ENCODE measurements around the gene NFIB. TPM values are rescaled to one million over a fixed set of nuclear protein-coding genes. Genes with fewer than 3 reads are reported as not detected.
A peak's percentile ranks its signal among the peaks of the same experiment; 100 is the strongest.

Gene NFIB
- total RNA-seq, 4 donors from 2014 or later: 40.2 to 150 (median 83.7) TPM

DNA sequence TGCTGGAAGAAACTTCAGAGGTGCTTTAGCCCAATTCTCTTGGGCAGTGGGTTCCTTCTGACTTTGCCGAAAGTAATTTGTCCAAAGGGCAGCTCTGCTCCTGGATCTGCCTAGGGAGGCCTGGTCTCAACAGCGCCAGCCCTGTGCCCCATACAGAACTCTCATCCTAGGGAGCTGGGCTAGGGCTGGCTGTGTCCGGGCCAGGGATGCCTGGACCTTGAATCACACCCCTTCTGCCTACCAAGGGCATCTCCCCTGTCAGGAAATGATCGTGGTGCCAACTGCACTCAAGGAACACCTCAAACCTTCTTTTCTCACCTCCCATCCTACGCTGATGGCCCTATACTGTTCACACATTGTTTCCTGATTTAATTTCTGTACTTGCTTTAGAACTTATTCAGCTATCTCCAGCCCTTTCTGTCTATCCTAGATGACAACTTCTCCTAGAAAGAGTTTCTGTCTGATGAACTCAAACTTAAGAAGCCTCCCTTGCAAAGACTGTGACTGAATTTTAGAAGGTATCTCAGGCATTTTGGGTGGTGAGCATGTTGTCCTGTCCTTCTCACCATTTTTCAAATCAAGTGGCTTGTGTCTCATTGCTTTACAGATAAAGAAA is 37.4 kb upstream of the NFIB start:
- Histone ChIP-seq H3K27ac (peak overlapping the region in 1 of 4 donors; percentile 49), H3K9me3 (no peaks in the 10 kb centered on the region), H3K4me1 (peaks cover 19 to 46% (median 35%) of the 10 kb centered on the region in 4 donors), H3K36me3 (no peaks in the 10 kb centered on the region), H3K4me3 (no peak overlapping the region), H3K27me3 (peaks cover 69% of the 10 kb centered on the region)
- in situ Hi-C loops (cut with MboI; ENCODE audit: low pct_ligation_motif_present in 1 of 4, low pct_unique_long_range_greater_than_20kb in 1 of 4, low sequenced_read_pairs in 3 of 4): loop anchor here in 3 of 4 donors (5.0 to 10.0 kb wide), 3 partner anchors 917 to 927 kb away; no protein-coding TSS in a partner anchor
- 83 to 90% methylated on average over 3 to 5 of the region's 5 CpGs for WGBS, 2 donors (ENCODE audit: low coverage in 1 of 2)
- no peak for DNase-seq
- TF ChIP-seq EP300 (IDR thresholded peaks at IDR 0.05; ENCODE audit: low read depth) (no peak), POLR2A (IDR thresholded peaks at IDR 0.05) (no peak)
- TF ChIP-seq, protein P1, sequence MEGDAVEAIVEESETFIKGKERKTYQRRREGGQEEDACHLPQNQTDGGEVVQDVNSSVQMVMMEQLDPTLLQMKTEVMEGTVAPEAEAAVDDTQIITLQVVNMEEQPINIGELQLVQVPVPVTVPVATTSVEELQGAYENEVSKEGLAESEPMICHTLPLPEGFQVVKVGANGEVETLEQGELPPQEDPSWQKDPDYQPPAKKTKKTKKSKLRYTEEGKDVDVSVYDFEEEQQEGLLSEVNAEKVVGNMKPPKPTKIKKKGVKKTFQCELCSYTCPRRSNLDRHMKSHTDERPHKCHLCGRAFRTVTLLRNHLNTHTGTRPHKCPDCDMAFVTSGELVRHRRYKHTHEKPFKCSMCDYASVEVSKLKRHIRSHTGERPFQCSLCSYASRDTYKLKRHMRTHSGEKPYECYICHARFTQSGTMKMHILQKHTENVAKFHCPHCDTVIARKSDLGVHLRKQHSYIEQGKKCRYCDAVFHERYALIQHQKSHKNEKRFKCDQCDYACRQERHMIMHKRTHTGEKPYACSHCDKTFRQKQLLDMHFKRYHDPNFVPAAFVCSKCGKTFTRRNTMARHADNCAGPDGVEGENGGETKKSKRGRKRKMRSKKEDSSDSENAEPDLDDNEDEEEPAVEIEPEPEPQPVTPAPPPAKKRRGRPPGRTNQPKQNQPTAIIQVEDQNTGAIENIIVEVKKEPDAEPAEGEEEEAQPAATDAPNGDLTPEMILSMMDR (IDR thresholded peaks at IDR 0.05): no peak
- intact Hi-C loops (cut with DNase I; ENCODE audit: low total_unique reads): no loop called here

DNA sequence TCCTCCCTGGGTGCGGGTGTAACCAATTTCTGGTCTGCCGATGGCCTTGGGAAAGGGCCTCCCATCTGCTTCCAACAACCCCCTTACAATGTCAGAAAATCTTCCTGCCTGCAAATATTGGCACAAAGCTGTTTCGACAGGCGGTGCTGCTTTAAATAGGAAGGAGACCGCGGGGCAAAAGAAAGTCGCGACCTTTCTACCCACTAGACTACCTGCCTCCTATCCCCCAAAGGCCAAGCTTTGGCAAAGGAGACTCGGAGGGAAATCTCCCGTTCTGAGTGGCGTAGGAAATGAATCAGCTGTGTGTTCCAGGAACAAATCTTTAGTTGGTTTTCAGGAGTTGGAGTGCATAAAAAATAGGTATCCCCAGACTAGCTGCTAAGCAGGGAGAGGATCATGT is 36.8 kb upstream of the NFIB start:
- intact Hi-C loops (cut with DNase I; ENCODE audit: low total_unique reads) (no loop called here), in situ Hi-C loops (cut with MboI; ENCODE audit: low pct_ligation_motif_present in 1 of 4, low pct_unique_long_range_greater_than_20kb in 1 of 4, low sequenced_read_pairs in 3 of 4) (loop anchor here in 3 of 4 donors (5.0 to 10.0 kb wide), 3 partner anchors 916 to 926 kb away; no protein-coding TSS in a partner anchor)
- H3K27ac ChIP-seq: peak overlapping the region in 1 of 4 donors; percentile 49
- TF ChIP-seq, protein P1 (IDR thresholded peaks at IDR 0.05): no peak
- no peak for TF ChIP-seq EP300 (IDR thresholded peaks at IDR 0.05; ENCODE audit: low read depth)
- no peak for TF ChIP-seq POLR2AphosphoS5 (IDR thresholded peaks at IDR 0.05)
- no peak for TF ChIP-seq POLR2A (IDR thresholded peaks at IDR 0.05)
- peaks cover 75% of the 10 kb centered on the region for H3K27me3 ChIP-seq
- no peaks in the 10 kb centered on the region for H3K36me3 ChIP-seq
- peaks cover 20 to 51% (median 37%) of the 10 kb centered on the region in 4 donors for H3K4me1 ChIP-seq
- no peak for DNase-seq
- 74 to 98% methylated on average over 8 to 11 of the region's 11 CpGs for WGBS, 2 donors (ENCODE audit: low coverage in 1 of 2)
- H3K4me3 ChIP-seq: no peak overlapping the region
- H3K9me3 ChIP-seq: no peaks in the 10 kb centered on the region

DNA sequence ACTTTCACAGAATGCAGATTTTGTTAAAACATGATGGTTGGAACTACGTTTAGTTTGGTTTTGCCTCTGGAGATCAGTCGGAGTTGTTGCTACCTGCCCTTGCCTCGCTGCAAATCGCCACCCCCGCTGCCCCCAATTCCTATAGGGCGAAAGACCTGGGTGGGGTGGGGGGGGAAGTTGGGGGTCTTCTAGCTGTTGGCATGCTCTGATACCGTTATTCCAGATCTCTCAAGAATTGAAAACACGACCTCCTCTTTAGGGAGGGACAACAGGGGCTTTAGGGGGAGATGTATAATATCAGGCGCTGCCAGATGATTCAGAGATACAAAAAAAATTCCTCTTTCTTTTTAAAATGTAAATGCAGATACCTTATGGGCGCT is 36.4 kb upstream of the NFIB start:
- no peaks in the 10 kb centered on the region for H3K36me3 ChIP-seq
- 33 to 47% methylated on average over 3 to 10 of the region's 10 CpGs for WGBS, 2 donors (ENCODE audit: low coverage in 1 of 2)
- TF ChIP-seq, protein P1 (IDR thresholded peaks at IDR 0.05): no peak
- no peak for TF ChIP-seq POLR2A (IDR thresholded peaks at IDR 0.05)
- no peak for TF ChIP-seq POLR2AphosphoS5 (IDR thresholded peaks at IDR 0.05)
- no peak for TF ChIP-seq EP300 (IDR thresholded peaks at IDR 0.05; ENCODE audit: low read depth)
- in situ Hi-C loops (cut with MboI; ENCODE audit: low pct_ligation_motif_present in 1 of 4, low pct_unique_long_range_greater_than_20kb in 1 of 4, low sequenced_read_pairs in 3 of 4): loop anchor here in 3 of 4 donors (5.0 to 10.0 kb wide), 3 partner anchors 916 to 926 kb away; no protein-coding TSS in a partner anchor
- DNase-seq: no peak
- H3K4me3 ChIP-seq: no peak overlapping the region
- intact Hi-C loops (cut with DNase I; ENCODE audit: low total_unique reads): no loop called here
- peak overlapping the region in 2 of 4 donors; percentile 11 to 49 for H3K27ac ChIP-seq
- H3K4me1 ChIP-seq: peaks cover 20 to 52% (median 39%) of the 10 kb centered on the region in 4 donors
- peaks cover 79% of the 10 kb centered on the region for H3K27me3 ChIP-seq
- no peaks in the 10 kb centered on the region for H3K9me3 ChIP-seq

DNA sequence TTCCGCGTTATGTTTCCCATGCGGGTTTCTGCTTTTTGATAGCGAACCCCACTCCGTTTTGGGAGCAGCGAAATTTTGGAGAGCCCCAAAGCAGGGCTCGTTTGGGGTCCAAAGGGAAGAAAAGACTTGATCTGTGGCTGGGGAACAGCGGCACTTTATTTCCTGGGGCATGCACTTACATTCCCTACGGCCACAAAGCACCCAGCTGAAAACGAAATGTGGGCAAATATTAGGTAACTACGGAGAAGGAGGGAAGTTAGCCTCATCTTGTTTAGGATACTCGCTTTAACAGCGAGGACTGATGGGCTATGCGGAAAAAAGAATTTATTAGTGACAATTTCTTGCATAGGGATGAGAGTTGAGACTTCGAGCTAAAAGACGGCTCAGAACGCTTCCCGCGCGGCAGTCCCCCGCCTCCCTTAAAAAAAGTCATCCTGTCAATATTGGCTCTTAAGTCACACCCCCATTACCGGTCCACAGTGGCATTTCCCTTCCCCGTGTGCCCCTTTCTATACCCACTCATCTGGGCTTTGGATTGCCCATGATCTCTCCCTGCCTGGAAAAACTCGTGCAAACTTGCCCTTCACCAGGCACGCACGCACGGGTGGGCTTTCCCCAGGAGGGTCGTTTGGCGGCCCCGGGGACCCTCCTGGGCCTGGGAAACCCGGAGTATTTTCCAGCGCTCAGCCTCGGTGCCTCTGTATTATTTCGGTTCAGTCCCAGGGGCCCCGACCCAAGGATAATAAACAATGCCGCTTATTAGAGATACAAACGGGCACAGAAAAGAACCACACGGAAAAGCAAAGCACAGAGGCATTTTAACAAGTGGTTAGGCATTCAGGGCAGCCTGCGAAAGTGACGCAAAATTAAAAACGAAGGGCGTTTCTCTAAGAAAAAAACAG is 35.8 kb upstream of the NFIB start:
- Histone ChIP-seq H3K36me3 (no peaks in the 10 kb centered on the region), H3K4me3 (peak overlapping the region in 2 of 4 donors; percentile 31 to 48), H3K4me1 (peaks cover 20 to 53% (median 39%) of the 10 kb centered on the region in 4 donors), H3K27me3 (peaks cover 86% of the 10 kb centered on the region), H3K9me3 (no peaks in the 10 kb centered on the region), H3K27ac (peak overlapping the region; percentile 4 to 73 (median 35))
- in situ Hi-C loops (cut with MboI; ENCODE audit: low pct_ligation_motif_present in 1 of 4, low pct_unique_long_range_greater_than_20kb in 1 of 4, low sequenced_read_pairs in 3 of 4): loop anchor here in 3 of 4 donors (5.0 to 10.0 kb wide), 3 partner anchors 915 to 925 kb away; no protein-coding TSS in a partner anchor
- DNase-seq: no peak
- WGBS, 2 donors (ENCODE audit: low coverage in 1 of 2): 13 to 24% methylated on average over 13 to 42 of the region's 42 CpGs
- intact Hi-C loops (cut with DNase I; ENCODE audit: low total_unique reads): no loop called here
- no peak for TF ChIP-seq EP300 (IDR thresholded peaks at IDR 0.05; ENCODE audit: low read depth)
- peak in 2 of 3 donors; percentile 49 to 64 for TF ChIP-seq POLR2AphosphoS5 (IDR thresholded peaks at IDR 0.05)
